Osteoblast (primary cell): ENCODE measurements around the gene MAPK8IP3. TPM values are rescaled to one million over a fixed set of nuclear protein-coding genes. Genes with fewer than 3 reads are reported as not detected.
"Not testable (repeated sequence)": the region's sequence is repeated elsewhere in the genome, so short reads cannot be mapped to it uniquely, and the experiment has no call there.

Experiments used
- DNase-seq: peaks from one replicate; pipeline ENCODE4 v3.0.0; 2011; ENCODE audit warnings: low spot score, mixed read lengths; ENCODE audit not compliant: insufficient read length; ENCODE audit errors: missing footprints
- H2AFZ ChIP-seq: 2 replicates; pipeline ENCODE4 v1.6.0; 2011; ENCODE audit warnings: mild to moderate bottlenecking, low read length
- H3K27ac ChIP-seq: 2 replicates; pipeline ENCODE4 v1.5.1; 2011; ENCODE audit warnings: mild to moderate bottlenecking, low read depth, low read length, moderate library complexity
- H3K27me3 ChIP-seq: 2 replicates; pipeline ENCODE4 v1.6.0; 2012; ENCODE audit warnings: mild to moderate bottlenecking, control low read depth, inconsistent platforms, low read length, moderate library complexity; ENCODE audit not compliant: insufficient read depth
- H3K36me3 ChIP-seq: 2 replicates; pipeline ENCODE4 v1.5.1; 2011; ENCODE audit warnings: mild to moderate bottlenecking, low read length, control low read depth, moderate library complexity; ENCODE audit not compliant: insufficient read depth
- H3K4me1 ChIP-seq: 2 replicates; pipeline ENCODE4 v1.5.1; 2011; ENCODE audit warnings: mild to moderate bottlenecking, low read length, control low read depth, moderate library complexity; ENCODE audit not compliant: insufficient read depth
- H3K4me2 ChIP-seq: 2 replicates; pipeline ENCODE4 v1.6.0; 2011; ENCODE audit warnings: mild to moderate bottlenecking, low read length; ENCODE audit not compliant: insufficient read depth
- H3K4me3 ChIP-seq: fragments of 200-600 bp; sonication (generic); 3 replicates; pipeline ENCODE4 v1.5.1; 2012; ENCODE audit warnings: mild to moderate bottlenecking, low read length, inconsistent platforms; ENCODE audit not compliant: insufficient read depth
- H3K79me2 ChIP-seq: 2 replicates; pipeline ENCODE4 v1.6.0; 2012; ENCODE audit warnings: mild to moderate bottlenecking, low read length, control low read depth, inconsistent platforms; ENCODE audit not compliant: insufficient read depth
- H3K9me3 ChIP-seq: 2 replicates; pipeline ENCODE4 v1.5.1; 2011; ENCODE audit warnings: low read depth, low read length, control low read depth
- H4K20me1 ChIP-seq: 2 replicates; pipeline ENCODE4 v1.6.0; 2012; ENCODE audit warnings: mild to moderate bottlenecking, low read length, control low read depth; ENCODE audit not compliant: insufficient read depth
- total RNA-seq: library from RNA; depleted of rRNA; stranded (reverse); fragments of >200 nt; gene quantifications from 2 replicates; pipeline ENCODE4 v1.2.3, GENCODE V29; 2012
- TF ChIP-seq, protein P1 (sequence below): IDR thresholded peaks from 2 replicates; pipeline ENCODE4 v1.5.1; 2011; ENCODE audit warnings: mild to moderate bottlenecking, low read depth, low read length, moderate library complexity; ENCODE audit errors: extremely low read depth

Gene MAPK8IP3
- total RNA-seq, 1 donor, result 64.1 TPM

GRCh38 chr16:1729445-1729844, 23.4 kb downstream of the MAPK8IP3 start:
- H3K4me3 ChIP-seq, result no peak overlapping the region

DNA sequence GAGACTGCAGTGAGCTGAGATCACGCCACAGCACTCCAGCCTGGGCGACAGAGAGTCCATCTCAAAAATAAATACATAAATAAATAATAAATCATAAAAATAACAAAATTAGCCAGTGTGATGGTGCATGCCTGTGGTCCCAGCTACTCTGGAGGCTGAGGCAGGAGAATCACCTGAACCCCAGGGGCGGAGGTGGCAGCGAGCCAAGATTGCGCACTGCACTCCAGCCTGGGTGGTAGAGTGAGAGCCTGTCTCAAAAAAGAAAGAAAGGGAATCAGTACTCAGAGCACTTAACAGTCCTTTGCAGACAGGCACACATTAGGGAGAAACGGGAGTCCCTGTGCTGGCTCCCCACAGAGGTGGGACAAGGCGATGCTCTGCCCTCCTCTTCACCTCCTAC, 25.1 kb downstream of the MAPK8IP3 start:
- DNase-seq, result peak; percentile 69
- Histone ChIP-seq H3K79me2 (peaks cover 51% of the 10 kb centered on the region), H3K4me2 (no peak overlapping the region), H4K20me1 (peaks cover 40% of the 10 kb centered on the region), H3K9me3 (no peaks in the 10 kb centered on the region), H3K4me1 (no peaks in the 10 kb centered on the region), H3K36me3 (peaks cover 49% of the 10 kb centered on the region), H3K27me3 (no peaks in the 10 kb centered on the region), H3K4me3 (no peak overlapping the region), H2AFZ (no peak overlapping the region), H3K27ac (no peak overlapping the region)
- TF ChIP-seq, protein P1, sequence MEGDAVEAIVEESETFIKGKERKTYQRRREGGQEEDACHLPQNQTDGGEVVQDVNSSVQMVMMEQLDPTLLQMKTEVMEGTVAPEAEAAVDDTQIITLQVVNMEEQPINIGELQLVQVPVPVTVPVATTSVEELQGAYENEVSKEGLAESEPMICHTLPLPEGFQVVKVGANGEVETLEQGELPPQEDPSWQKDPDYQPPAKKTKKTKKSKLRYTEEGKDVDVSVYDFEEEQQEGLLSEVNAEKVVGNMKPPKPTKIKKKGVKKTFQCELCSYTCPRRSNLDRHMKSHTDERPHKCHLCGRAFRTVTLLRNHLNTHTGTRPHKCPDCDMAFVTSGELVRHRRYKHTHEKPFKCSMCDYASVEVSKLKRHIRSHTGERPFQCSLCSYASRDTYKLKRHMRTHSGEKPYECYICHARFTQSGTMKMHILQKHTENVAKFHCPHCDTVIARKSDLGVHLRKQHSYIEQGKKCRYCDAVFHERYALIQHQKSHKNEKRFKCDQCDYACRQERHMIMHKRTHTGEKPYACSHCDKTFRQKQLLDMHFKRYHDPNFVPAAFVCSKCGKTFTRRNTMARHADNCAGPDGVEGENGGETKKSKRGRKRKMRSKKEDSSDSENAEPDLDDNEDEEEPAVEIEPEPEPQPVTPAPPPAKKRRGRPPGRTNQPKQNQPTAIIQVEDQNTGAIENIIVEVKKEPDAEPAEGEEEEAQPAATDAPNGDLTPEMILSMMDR, result no peak

More at GRCh38 chr16:1729445-1729844, 23.4 kb downstream of the MAPK8IP3 start:
- Histone ChIP-seq H3K4me2 (no peak overlapping the region), H2AFZ (no peak overlapping the region), H3K27me3 (no peaks in the 10 kb centered on the region), H3K36me3 (peaks cover 41% of the 10 kb centered on the region), H3K9me3 (no peaks in the 10 kb centered on the region), H3K79me2 (peaks cover 44% of the 10 kb centered on the region), H3K27ac (no peak overlapping the region), H4K20me1 (peaks cover 31% of the 10 kb centered on the region), H3K4me1 (no peaks in the 10 kb centered on the region)
- TF ChIP-seq, protein P1, result no peak
- peak; percentile 37 for DNase-seq

DNA sequence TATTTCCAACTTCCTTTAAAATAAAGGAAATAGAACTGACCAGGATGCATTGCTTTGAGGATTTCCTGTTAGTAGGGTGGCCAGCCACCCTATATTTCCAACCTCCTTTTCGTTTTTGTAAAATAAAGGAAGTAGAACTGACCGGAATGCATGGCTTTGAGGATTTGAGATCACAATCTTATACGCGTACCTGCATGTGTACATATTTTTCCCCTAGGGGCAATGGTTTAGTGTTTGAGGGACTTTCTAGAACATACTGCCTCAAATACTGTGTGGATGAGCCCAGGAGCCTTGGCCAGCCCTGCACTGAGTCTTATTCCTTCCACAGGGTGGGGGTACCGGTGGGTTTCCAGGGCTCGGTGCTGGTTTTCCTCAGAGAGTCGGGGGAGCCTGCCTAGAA, 25.6 kb downstream of the MAPK8IP3 start:
- Histone ChIP-seq H2AFZ (no peak overlapping the region), H3K4me2 (no peak overlapping the region), H3K27ac (no peak overlapping the region), H3K4me1 (no peaks in the 10 kb centered on the region), H3K27me3 (no peaks in the 10 kb centered on the region), H3K4me3 (no peak overlapping the region), H4K20me1 (peaks cover 38% of the 10 kb centered on the region), H3K79me2 (peaks cover 48% of the 10 kb centered on the region), H3K36me3 (peaks cover 44% of the 10 kb centered on the region), H3K9me3 (no peaks in the 10 kb centered on the region)
- TF ChIP-seq, protein P1, result no peak
- peak; percentile 76 for DNase-seq

DNA sequence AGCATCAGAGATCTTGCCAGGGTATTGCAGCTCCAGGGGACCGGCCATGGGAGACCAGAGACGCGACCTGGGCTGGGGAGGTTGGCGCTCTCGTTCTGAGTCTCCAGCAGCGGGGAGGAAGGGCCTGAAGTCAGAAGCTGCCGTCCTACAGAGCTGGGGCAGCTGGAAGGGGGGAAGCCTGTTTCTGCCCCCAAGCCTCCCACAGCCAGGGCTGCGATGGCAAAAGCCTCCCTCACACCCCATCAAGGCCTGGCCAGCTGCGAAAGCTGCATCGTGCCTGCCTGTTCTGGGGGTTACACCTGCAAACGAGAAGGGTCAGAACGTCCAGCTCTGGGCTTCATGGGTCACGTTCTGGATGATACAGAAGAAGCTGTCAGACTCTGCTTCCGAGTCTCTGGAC, 26.1 kb downstream of the MAPK8IP3 start:
- peak; percentile 56 for DNase-seq
- Histone ChIP-seq H3K4me1 (no peaks in the 10 kb centered on the region), H3K4me3 (no peak overlapping the region), H3K9me3 (no peaks in the 10 kb centered on the region), H3K36me3 (peaks cover 39% of the 10 kb centered on the region), H3K79me2 (peaks cover 45% of the 10 kb centered on the region), H2AFZ (no peak overlapping the region), H3K4me2 (no peak overlapping the region), H4K20me1 (peaks cover 33% of the 10 kb centered on the region), H3K27me3 (no peaks in the 10 kb centered on the region), H3K27ac (no peak overlapping the region)
- TF ChIP-seq, protein P1, result no peak

DNA sequence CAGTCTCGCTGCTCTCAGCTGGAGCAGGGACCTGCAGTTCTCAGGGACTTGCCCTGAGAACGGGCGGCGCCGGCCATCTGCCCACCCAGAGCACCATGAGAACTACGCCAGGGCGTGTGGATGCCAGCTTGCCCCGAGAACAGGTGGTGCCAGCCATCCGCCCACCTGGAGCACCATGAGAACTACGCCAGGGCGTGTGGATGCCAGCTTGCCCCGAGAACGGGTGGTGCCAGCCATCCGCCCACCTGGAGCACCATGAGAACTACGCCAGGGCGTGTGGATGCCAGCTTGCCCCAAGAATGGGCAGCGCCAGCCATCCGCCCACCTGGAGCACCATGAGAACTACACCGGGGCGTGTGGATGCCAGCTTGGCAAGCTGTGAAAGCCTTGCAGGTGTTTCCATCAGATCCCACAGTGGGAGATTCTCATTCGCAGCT, 26.6 kb downstream of the MAPK8IP3 start:
- not testable (repeated sequence) for H2AFZ ChIP-seq, H3K4me3 ChIP-seq, H3K27me3 ChIP-seq, H3K9me3 ChIP-seq, H3K4me1 ChIP-seq, H3K4me2 ChIP-seq, H3K27ac ChIP-seq
- H3K79me2 ChIP-seq, result peaks cover 40% of the 10 kb centered on the region
- DNase-seq, result peak; percentile 82
- peaks cover 35% of the 10 kb centered on the region for H3K36me3 ChIP-seq
- H4K20me1 ChIP-seq, result peaks cover 28% of the 10 kb centered on the region
